ENCODE data around the gene PDE6D.

The PDE6D gene

DNA sequence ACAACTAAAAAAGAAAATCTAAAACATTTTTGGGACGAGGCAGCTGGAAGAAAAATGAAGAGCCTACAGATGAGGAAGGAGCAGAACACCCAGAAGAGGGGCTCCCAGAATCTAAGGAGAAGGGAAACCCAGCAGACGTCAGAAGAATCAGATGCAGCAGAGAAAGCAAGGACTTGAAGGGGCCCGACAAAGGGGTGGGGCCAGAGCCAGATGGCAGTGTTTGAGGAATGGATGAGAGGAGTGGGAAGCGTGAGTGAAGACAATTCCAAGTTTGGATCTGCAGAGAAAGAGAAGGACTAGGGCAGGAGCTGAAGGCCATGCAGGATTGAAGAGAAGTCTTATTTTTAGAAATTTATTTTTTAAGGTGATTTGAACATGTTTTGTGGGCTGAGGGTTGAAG is 53.5 kb downstream of the PDE6D start:
- H2AK5ac ChIP-seq (ENCODE audit: low read depth, low read length), result no peak overlapping the region
- H2BK15ac ChIP-seq (ENCODE audit: low read length), result no peak overlapping the region
- H3K36me3 ChIP-seq (replicated peaks in 1 of 2; ENCODE audit: control insufficient read depth in 2 of 2, insufficient read depth in 2 of 2, low read length in 2 of 2), result peaks cover 0 to 6% of the 10 kb centered on the region in 2 donors
- H2AFZ ChIP-seq (ENCODE audit: low read length), result no peak overlapping the region
- no peak overlapping the region for H3K4ac ChIP-seq (ENCODE audit: low read length)
- H3K79me1 ChIP-seq (ENCODE audit: low read depth, low read length), result no peaks in the 10 kb centered on the region
- H3K23ac ChIP-seq (ENCODE audit: low read depth, low read length, poor library complexity), result no peak overlapping the region
- DNase-seq (ENCODE audit: low spot score), result no peak
- H3K4me1 ChIP-seq (ENCODE audit: control insufficient read depth in 2 of 2, insufficient read depth in 1 of 2, low read depth in 1 of 2, low read length in 2 of 2), result peaks cover 0 to 8% of the 10 kb centered on the region in 2 donors
- no peaks in the 10 kb centered on the region for H3K9me3 ChIP-seq (replicated peaks in 1 of 2; ENCODE audit: control insufficient read depth in 2 of 2, insufficient read depth in 1 of 2, low read depth in 1 of 2, low read length in 2 of 2)
- H4K91ac ChIP-seq (ENCODE audit: low read depth, low read length, poor library complexity), result no peak overlapping the region
- H3K27me3 ChIP-seq (ENCODE audit: control insufficient read depth in 3 of 3, insufficient read depth in 3 of 3, low read depth in 1 of 3, low read length in 3 of 3), result no peaks in the 10 kb centered on the region
- H2BK120ac ChIP-seq (ENCODE audit: low read depth, low read length), result no peak overlapping the region
- no peak overlapping the region for H3K9ac ChIP-seq (ENCODE audit: low read depth, low read length, poor library complexity)
- no peak overlapping the region for H3K18ac ChIP-seq (ENCODE audit: low read length)
- no peak overlapping the region for H3K27ac ChIP-seq (replicated peaks; ENCODE audit: low read length)
- H2BK5ac ChIP-seq (ENCODE audit: low read length), result no peak overlapping the region
- no peak overlapping the region for H4K8ac ChIP-seq (ENCODE audit: low read depth, low read length)
- H3K14ac ChIP-seq (ENCODE audit: low read length), result no peak overlapping the region
- H3K4me2 ChIP-seq (ENCODE audit: insufficient read depth, low read length, poor library complexity, severe bottlenecking), result no peak overlapping the region
- no peak overlapping the region for H2BK12ac ChIP-seq (ENCODE audit: low read length)
- no peak overlapping the region for H3K4me3 ChIP-seq (ENCODE audit: low read length in 2 of 2)
- no CpG with 5 or more reads among the region's 4 CpGs for WGBS, 2 donors (ENCODE audit: extremely low coverage in 2 of 2, insufficient read length in 2 of 2, insufficient replicate concordance in 1 of 2)

DNA sequence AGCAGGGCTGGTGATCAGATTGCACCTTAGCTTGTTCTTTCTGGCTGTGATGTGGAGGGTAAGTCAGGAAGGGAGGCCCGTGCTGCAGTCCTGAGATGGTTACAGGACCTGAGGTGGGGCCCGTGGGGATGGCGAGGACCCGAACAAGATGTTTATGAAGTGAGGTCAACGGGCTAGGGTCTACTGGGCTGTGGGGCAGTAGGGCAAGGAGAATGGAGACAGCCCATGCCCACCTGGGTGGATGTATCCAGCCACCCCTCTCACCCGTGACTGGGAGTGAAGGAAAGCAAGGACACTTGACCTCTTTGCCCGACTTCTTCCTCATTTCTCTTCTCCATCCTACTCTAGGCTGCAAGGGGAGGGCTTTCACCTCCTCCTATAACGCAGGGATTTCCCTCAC is 54.8 kb downstream of the PDE6D start:
- Histone ChIP-seq H4K91ac (ENCODE audit: low read depth, low read length, poor library complexity) (no peak overlapping the region), H3K4me3 (ENCODE audit: low read length in 2 of 2) (no peak overlapping the region), H2BK15ac (ENCODE audit: low read length) (no peak overlapping the region), H3K9me3 (replicated peaks in 1 of 2; ENCODE audit: control insufficient read depth in 2 of 2, insufficient read depth in 1 of 2, low read depth in 1 of 2, low read length in 2 of 2) (no peaks in the 10 kb centered on the region), H3K4me1 (ENCODE audit: control insufficient read depth in 2 of 2, insufficient read depth in 1 of 2, low read depth in 1 of 2, low read length in 2 of 2) (peaks cover 0 to 13% of the 10 kb centered on the region in 2 donors), H3K14ac (ENCODE audit: low read length) (no peak overlapping the region), H4K8ac (ENCODE audit: low read depth, low read length) (no peak overlapping the region), H2BK120ac (ENCODE audit: low read depth, low read length) (no peak overlapping the region), H3K27me3 (ENCODE audit: control insufficient read depth in 3 of 3, insufficient read depth in 3 of 3, low read depth in 1 of 3, low read length in 3 of 3) (no peaks in the 10 kb centered on the region), H3K9ac (ENCODE audit: low read depth, low read length, poor library complexity) (no peak overlapping the region), H3K18ac (ENCODE audit: low read length) (no peak overlapping the region), H2AK5ac (ENCODE audit: low read depth, low read length) (no peak overlapping the region), H2AFZ (ENCODE audit: low read length) (no peak overlapping the region), H2BK5ac (ENCODE audit: low read length) (no peak overlapping the region), H3K27ac (replicated peaks; ENCODE audit: low read length) (no peak overlapping the region), H3K4ac (ENCODE audit: low read length) (no peak overlapping the region), H3K23ac (ENCODE audit: low read depth, low read length, poor library complexity) (no peak overlapping the region), H3K36me3 (replicated peaks in 1 of 2; ENCODE audit: control insufficient read depth in 2 of 2, insufficient read depth in 2 of 2, low read length in 2 of 2) (no peaks in the 10 kb centered on the region), H3K4me2 (ENCODE audit: insufficient read depth, low read length, poor library complexity, severe bottlenecking) (no peak overlapping the region), H3K79me1 (ENCODE audit: low read depth, low read length) (peaks cover under 1% of the 10 kb centered on the region), H2BK12ac (ENCODE audit: low read length) (no peak overlapping the region)
- no CpG with 5 or more reads among the region's 8 CpGs for WGBS, 2 donors (ENCODE audit: extremely low coverage in 2 of 2, insufficient read length in 2 of 2, insufficient replicate concordance in 1 of 2)
- no peak for DNase-seq (ENCODE audit: low spot score)

DNA sequence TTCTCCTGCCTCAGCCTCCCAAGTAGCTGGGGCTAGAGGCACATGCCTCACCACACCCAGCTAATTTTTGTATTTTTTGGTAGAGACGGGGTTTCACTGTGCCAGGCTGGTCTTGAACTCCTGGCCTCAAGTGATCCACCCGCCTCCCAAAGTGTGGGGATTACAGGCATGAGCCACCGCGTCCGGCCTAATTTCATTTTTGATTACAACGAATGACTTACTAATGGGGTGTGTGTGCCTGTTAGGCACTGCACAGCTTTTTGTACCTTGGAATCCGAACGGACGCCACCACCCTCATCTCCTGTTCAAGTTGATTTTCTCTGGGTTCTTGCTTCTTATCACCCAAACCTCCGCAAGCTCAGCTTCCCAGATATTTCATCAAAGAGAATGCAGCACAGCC is 55.6 kb downstream of the PDE6D start:
- H3K9ac ChIP-seq (ENCODE audit: low read depth, low read length, poor library complexity), result no peak overlapping the region
- H2BK15ac ChIP-seq (ENCODE audit: low read length), result no peak overlapping the region
- no CpG with 5 or more reads among the region's 10 CpGs for WGBS, 2 donors (ENCODE audit: extremely low coverage in 2 of 2, insufficient read length in 2 of 2, insufficient replicate concordance in 1 of 2)
- H2AFZ ChIP-seq (ENCODE audit: low read length), result no peak overlapping the region
- no peak overlapping the region for H4K91ac ChIP-seq (ENCODE audit: low read depth, low read length, poor library complexity)
- DNase-seq (ENCODE audit: low spot score), result no peak
- no peak overlapping the region for H3K14ac ChIP-seq (ENCODE audit: low read length)
- no peak overlapping the region for H3K18ac ChIP-seq (ENCODE audit: low read length)
- H3K9me3 ChIP-seq (replicated peaks in 1 of 2; ENCODE audit: control insufficient read depth in 2 of 2, insufficient read depth in 1 of 2, low read depth in 1 of 2, low read length in 2 of 2), result no peaks in the 10 kb centered on the region
- no peaks in the 10 kb centered on the region for H3K27me3 ChIP-seq (ENCODE audit: control insufficient read depth in 3 of 3, insufficient read depth in 3 of 3, low read depth in 1 of 3, low read length in 3 of 3)
- H3K4ac ChIP-seq (ENCODE audit: low read length), result no peak overlapping the region
- H3K4me1 ChIP-seq (ENCODE audit: control insufficient read depth in 2 of 2, insufficient read depth in 1 of 2, low read depth in 1 of 2, low read length in 2 of 2), result peaks cover 0 to 13% of the 10 kb centered on the region in 2 donors
- H2BK5ac ChIP-seq (ENCODE audit: low read length), result no peak overlapping the region
- H3K36me3 ChIP-seq (replicated peaks in 1 of 2; ENCODE audit: control insufficient read depth in 2 of 2, insufficient read depth in 2 of 2, low read length in 2 of 2), result no peaks in the 10 kb centered on the region
- H3K27ac ChIP-seq (replicated peaks; ENCODE audit: low read length), result no peak overlapping the region
- no peak overlapping the region for H2BK120ac ChIP-seq (ENCODE audit: low read depth, low read length)
- no peak overlapping the region for H3K4me2 ChIP-seq (ENCODE audit: insufficient read depth, low read length, poor library complexity, severe bottlenecking)
- no peak overlapping the region for H3K23ac ChIP-seq (ENCODE audit: low read depth, low read length, poor library complexity)
- H4K8ac ChIP-seq (ENCODE audit: low read depth, low read length), result no peak overlapping the region
- H3K79me1 ChIP-seq (ENCODE audit: low read depth, low read length), result peaks cover 2% of the 10 kb centered on the region
- no peak overlapping the region for H2AK5ac ChIP-seq (ENCODE audit: low read depth, low read length)
- H2BK12ac ChIP-seq (ENCODE audit: low read length), result no peak overlapping the region
- no peak overlapping the region for H3K4me3 ChIP-seq (ENCODE audit: low read length in 2 of 2)

DNA sequence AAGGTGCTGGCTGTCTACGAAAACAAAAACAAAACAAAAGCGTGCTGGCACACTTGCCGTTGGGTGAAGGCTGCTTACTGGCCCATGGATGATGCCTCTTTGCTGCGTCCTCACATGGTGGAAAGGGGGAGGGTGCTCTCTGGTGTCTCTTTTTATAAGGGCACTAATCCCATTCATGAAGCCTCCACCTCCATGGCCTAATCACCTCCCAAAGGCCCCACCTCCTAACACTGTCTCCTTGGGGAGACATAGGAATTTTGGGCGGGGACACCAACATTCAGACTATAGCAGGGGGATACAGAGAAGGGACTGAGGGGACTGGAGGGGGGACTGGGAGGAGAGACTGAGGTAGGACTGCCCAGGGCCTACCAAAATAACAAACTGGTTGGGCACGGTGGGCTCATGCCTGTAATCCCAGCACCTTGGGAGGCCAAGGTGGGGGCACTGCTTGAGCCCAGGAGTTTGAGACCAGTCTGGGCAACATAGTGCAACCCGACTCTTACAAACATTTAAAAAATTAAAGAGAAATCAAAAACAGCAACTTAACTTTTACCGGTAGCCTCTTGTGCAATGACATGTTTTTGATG is 58.3 kb downstream of the PDE6D start:
- Histone ChIP-seq H3K4ac (ENCODE audit: low read length) (no peak overlapping the region), H2BK5ac (ENCODE audit: low read length) (no peak overlapping the region), H3K23ac (ENCODE audit: low read depth, low read length, poor library complexity) (no peak overlapping the region), H3K4me3 (ENCODE audit: low read length in 2 of 2) (no peak overlapping the region), H3K79me1 (ENCODE audit: low read depth, low read length) (peaks cover 2% of the 10 kb centered on the region), H3K9ac (ENCODE audit: low read depth, low read length, poor library complexity) (no peak overlapping the region), H3K4me2 (ENCODE audit: insufficient read depth, low read length, poor library complexity, severe bottlenecking) (no peak overlapping the region), H3K27me3 (ENCODE audit: control insufficient read depth in 3 of 3, insufficient read depth in 3 of 3, low read depth in 1 of 3, low read length in 3 of 3) (no peaks in the 10 kb centered on the region), H2BK120ac (ENCODE audit: low read depth, low read length) (no peak overlapping the region), H2AFZ (ENCODE audit: low read length) (no peak overlapping the region), H2BK15ac (ENCODE audit: low read length) (no peak overlapping the region), H3K27ac (replicated peaks; ENCODE audit: low read length) (no peak overlapping the region), H4K91ac (ENCODE audit: low read depth, low read length, poor library complexity) (no peak overlapping the region), H2BK12ac (ENCODE audit: low read length) (no peak overlapping the region), H3K4me1 (ENCODE audit: control insufficient read depth in 2 of 2, insufficient read depth in 1 of 2, low read depth in 1 of 2, low read length in 2 of 2) (peaks cover 0 to 8% of the 10 kb centered on the region in 2 donors), H3K36me3 (replicated peaks in 1 of 2; ENCODE audit: control insufficient read depth in 2 of 2, insufficient read depth in 2 of 2, low read length in 2 of 2) (no peaks in the 10 kb centered on the region), H3K18ac (ENCODE audit: low read length) (no peak overlapping the region), H4K8ac (ENCODE audit: low read depth, low read length) (no peak overlapping the region), H3K9me3 (replicated peaks in 1 of 2; ENCODE audit: control insufficient read depth in 2 of 2, insufficient read depth in 1 of 2, low read depth in 1 of 2, low read length in 2 of 2) (no peaks in the 10 kb centered on the region), H2AK5ac (ENCODE audit: low read depth, low read length) (no peak overlapping the region), H3K14ac (ENCODE audit: low read length) (no peak overlapping the region)
- no peak for DNase-seq (ENCODE audit: low spot score)
- WGBS, 2 donors (ENCODE audit: extremely low coverage in 2 of 2, insufficient read length in 2 of 2, insufficient replicate concordance in 1 of 2), result no CpG with 5 or more reads among the region's 8 CpGs

All from neuronal stem cell (in vitro differentiated cells).